Fibroblast of gingiva (primary cell): ENCODE measurements around the gene PYCR2.
"Not testable (repeated sequence)": the region's sequence is repeated elsewhere in the genome, so short reads cannot be mapped to it uniquely, and the experiment has no call there.

Experiments
- DNase-seq: peaks from one replicate; pipeline ENCODE4 v3.0.0-alpha.2; 2011; ENCODE audit warnings: low read depth

The PYCR2 gene

DNA sequence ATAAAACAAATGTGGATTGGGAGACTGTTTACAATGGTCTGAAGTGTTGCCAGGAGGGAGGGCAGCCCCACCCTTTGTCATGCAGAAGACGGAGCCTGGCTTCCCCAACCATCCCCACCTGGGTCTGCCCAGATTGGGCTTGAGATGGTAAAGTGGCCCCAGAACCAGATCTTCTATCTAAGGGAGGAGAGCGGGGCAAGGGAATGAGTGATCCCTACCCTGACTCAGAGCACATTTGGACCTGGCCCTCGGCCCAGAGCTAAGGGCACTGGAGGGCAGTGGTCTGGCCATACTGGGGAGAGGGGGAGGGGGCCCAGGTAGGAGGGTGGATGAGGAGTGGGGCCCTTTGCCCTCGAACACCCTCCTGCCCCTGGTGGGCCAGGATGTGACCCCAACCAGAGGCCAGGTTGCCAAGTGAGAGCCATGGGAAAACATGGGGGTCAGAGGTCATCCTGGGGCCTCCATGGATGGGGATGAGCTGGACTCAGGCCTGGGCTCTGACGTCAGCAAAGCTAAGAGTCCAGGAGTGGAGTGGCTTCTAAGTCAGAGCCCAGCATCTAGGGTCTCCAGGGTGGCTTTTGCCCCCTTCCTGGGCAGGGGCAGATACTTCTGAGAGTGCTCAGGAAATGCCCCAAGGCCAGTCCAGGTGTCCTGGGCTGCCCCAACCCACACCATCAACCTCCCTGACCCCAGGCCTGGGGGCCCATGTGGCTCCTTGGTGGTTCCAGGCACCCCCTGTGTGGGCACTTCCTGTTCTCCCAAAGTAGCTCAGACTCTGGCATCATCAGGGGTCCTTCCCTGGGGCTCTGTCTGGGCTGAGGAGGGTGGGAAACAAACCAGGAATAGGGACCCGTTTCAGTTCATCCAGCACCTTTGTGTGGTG lies 33.5 kb downstream of the PYCR2 start:
- no peak for DNase-seq

- DNase-seq = no peak
Observed at GRCh38 chr1:225889743-225890142, 34.3 kb downstream of the PYCR2 start.

- no peak for DNase-seq
Observed at GRCh38 chr1:225888898-225889601, 35.0 kb downstream of the PYCR2 start, which contains the start of gene LEFTY1. Gene LEFTY1 (minus strand): TSS chr1:225889146. CDS start chr1:225889066, 80 bp downstream.

- no peak for DNase-seq
Observed at GRCh38 chr1:225888289-225888897, 35.7 kb downstream of the PYCR2 start.

DNA sequence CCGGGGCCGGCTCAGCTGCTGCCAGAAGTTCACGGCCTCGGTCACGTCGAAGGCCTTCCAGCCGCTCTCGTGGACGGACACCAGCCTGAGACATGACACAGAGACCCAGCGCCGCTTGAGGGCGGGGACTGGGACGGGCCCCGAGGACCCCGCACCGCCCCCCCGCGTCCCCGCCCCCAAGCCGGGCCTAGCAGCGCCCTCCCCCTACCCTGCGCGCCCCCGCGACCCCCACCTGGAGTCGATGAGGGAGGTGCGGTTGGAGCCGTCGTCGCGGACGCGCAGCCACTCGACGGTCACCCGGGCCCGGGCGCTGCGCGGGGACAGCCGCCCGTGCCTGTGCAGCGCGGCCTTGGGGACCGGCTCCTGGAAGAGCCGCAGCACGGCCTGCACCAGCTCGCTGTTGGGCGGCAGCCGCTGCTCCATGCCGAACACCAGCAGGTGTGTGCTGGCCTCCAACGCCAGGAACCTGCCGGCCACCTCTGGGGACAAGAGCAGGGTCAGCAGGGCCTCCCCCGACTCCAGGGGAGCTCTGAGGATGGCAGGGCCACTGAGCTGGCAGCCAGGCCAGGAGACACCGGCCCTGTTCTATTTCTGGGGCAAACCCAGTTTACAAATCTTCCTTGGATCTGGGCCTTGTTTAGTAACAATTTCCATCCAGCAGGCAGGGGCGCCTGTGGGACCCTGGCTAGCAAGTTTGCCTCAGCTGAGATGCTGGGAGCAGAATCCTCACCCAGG lies 36.3 kb downstream of the PYCR2 start:
- not testable (repeated sequence) for DNase-seq

DNA sequence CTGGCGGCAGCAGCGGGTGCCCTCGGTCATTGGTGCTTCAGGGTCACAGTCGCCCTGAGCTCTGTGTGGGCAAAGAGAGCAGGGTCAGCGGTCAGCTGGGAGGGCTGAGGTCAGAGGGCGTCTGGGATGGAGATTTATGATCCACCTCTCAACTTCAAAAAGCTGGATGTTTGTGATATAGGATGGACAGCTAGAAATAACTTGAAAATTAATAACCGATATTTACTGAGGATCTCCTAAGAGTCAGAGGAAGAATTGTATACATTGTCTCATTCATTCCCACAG lies 37.1 kb downstream of the PYCR2 start:
- no peak for DNase-seq

DNA sequence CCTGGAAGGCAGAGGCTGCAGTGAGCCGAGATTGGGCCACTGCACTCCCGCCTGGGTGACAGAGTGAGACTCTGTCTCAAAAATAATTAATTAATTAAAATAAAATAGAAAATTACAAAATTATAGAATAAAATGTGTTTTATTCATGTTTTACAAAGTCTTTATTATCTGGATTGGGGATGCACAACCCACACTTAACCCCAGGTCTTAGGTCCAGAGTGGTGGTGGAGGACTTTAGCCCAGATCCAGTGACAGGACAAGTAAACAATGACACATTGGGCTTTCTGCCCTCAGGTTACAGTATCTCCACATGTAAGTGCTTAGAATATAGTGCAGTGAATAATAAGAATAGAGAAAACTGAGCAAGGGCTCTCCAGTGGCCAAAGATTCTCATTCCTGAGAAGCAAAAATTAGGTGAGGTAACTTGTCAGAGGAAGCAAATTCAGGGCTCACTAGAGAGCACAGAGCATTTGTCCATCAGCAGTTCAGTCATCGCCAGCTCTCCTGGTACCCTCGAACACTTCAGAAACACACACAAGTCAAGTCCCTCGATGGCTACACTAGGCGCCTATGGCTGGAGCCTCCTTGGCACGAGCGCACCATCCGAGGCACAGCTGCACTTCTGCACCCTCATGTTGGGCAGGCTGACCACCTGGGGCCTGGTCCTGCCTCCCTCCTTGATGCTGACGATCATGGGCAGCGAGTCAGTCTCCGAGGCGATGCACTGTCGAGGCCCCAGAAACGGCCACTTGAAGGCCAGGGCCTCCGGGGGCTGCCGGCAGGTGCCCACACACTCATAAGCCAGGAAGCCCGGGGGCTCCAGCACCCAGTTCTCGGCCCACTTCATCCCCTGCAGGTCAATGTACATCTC lies 37.7 kb downstream of the PYCR2 start:
- no peak for DNase-seq

DNA sequence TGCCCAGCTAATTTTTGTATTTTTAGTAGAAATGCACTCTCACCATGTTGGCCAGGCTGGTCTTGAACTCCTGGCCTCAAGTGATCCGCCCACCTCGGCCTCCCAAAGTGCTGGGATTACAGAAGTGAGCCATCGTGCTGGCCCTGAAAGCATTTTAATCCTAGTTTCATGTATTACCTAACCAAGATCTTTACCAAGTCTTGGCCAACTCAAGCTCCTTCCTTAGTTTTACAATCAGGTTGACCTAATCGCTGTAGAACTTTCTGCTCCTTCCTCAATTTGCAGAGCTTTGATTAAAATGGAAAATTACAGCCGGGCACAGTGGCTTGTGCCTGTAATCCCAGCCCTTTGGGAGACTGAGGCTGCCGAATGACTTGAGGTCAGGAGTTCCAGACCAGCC lies 38.7 kb downstream of the PYCR2 start:
- no peak for DNase-seq

DNA sequence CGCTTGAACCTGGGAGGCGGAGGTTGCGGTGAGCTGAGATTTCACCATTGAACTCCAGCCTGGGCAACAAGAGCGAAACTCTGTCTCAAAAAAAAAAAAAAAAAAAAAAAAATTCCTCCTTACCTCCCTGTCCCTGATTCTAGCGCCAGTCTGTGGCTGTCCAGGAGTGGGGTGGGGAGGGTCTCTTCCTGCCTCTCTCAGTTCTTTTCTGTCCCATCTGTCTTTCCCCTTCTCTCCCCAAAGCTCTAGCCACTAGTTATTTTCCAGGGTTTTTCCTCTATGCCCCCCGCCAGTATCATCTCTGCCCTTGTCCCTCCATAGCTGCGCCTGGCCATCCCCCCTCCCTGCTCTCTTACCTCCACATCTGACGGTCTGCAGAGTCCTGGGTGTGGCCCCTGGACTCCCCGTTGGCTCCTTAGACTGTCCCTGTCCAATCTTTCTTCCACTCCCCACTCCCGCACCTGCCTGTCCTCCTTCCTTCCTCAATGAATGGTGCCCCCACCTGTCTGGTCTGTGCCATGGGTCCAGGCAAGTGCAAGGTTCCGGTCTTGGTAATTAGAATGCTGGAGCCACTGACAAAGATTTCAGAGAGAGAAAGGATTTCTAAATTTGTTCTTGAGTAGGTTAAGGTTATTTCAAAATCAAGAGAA lies 40.3 kb downstream of the PYCR2 start:
- DNase-seq = no peak

- peak; percentile 36 for DNase-seq
Observed at GRCh38 chr1:225882694-225883615, 41.1 kb downstream of the PYCR2 start.

- DNase-seq = peak; percentile 82
Observed at GRCh38 chr1:225881959-225882693, 41.9 kb downstream of the PYCR2 start, which contains the start of gene TMEM63A. Gene TMEM63A (minus strand): TSS chr1:225882380. CDS start chr1:225877580, 4,800 bp downstream.

DNA sequence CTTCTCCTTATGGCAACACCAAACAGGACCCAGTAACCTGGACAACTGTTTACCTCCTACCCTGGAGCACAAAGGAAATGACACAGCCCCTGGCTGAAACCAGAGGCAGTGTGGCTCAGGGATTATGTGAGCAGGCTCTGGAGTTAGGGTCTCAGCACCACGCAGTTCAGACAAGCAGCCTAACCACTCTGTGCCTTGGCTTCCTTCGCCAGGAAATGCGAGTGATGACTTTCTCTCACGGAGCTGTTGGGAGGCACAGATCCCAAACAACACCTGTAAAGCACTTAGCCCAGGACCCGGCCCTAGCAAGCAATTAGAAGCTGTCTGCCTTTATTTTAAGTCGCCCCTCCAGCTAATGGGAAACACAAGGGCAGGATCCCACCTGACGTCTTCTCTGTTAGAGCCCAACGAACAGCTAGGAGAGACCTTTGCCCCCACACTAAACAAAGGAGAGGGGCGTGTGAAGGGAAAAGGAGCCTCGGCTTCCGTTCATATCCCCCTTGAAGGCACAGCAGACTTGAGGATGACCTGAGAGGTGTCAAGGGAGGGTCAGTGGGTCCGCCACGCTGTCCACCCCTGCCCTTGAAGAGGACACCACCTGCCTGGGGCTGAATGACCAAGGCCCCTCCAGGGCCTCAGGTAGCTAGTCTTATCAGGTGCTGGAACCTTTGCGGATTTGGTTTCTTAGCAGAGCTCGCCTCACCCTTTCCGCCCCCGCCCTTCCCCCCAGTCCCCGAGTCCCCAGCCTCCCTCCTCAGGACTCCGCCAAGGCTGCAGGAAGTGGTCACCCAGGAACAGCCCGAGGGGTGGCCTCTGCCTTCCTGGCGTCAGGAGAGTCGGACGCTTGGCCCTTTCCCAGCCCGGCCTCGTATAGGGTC lies 42.7 kb downstream of the PYCR2 start:
- DNase-seq = peak; percentile 47

DNA sequence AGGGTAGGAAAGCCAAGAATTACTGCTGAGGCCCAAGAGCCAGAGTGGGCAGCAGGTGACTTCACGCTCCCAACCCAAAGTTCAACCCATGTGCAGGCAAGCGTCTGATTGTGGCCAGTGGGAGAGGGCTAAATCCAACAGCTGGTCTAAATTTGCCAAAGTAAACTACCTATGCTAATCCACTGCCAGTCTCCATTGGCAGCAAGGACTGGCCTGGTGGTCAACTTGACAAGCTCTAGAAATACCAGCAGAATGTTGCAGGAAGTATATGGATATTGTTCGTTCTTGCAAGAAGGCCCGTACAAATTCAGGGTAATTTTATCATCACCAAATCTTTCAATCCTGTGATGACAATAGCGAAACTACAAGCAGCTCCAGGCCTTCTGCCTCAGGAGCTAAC lies 43.4 kb downstream of the PYCR2 start:
- DNase-seq = no peak

GRCh38 chr1:225880222-225880588 lies 43.8 kb downstream of the PYCR2 start:
- DNase-seq = no peak

- no peak for DNase-seq
Observed at GRCh38 chr1:225879521-225880221, 44.4 kb downstream of the PYCR2 start.

DNA sequence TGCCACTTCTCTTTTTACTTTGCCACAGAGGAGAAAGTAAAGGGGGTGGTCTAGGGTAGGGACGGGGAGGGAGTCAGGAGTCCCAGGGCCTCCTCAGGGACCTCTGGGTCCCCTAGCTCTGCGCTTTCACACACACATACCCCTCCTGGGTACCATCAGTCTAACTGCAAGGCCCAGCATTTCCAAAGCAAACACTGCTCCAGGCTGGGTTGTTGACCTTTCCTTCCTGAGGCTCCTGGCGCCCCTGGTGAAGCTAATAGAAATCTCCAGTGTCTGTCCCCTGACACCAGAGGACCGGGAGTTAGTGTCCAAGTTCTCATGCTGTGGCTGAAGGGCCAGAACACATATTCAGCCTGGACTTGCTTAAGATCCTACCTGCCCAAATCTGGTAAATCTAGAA lies 45.8 kb downstream of the PYCR2 start:
- DNase-seq = no peak

DNA sequence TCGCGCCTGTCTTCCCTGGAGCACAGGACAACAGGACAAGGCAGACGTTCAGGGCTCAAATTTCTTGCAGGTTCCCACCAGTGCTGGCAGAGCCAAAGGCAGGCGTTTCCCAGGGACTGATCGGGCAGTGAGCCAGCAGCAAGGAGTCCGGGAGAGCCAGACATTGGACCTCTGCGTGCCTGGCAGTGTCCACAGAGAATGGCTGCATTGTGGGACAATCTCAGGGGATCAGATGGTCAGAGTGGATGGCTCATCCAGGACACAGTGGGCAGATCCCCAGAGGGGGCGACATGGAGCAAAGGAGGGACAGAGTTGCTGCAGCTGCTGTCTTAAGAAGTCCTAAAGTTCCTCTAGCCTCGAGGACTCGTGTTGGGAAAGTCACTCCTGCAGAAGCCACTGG lies 46.5 kb downstream of the PYCR2 start:
- peak; percentile 48 for DNase-seq
